IMR-90 (cell line): ENCODE data around the gene EBI3. TPM values are rescaled to one million over a fixed set of nuclear protein-coding genes. Genes with fewer than 3 reads are reported as not detected.

Experiments
- ATAC-seq: fragments of 200-7000 bp; cut with Tn5 transposase; 2 replicates; pipeline ENCODE4 v1.9.1; 2020; ENCODE audit warnings: low read depth, mild to moderate bottlenecking, moderate library complexity
- BruUV-seq: library from RNA; stranded (reverse); fragments of 400-500 nt; replicated peaks from 2 replicates; lab custom pipeline; 2021; lab: Mats Ljungman, UMichigan
- CTCF ChIA-PET: fragments of 300-600 bp; formaldehyde crosslinking; extraction: SDS; loops from one replicate; lab custom pipeline; 2021; ENCODE audit warnings: antibody characterized with exemption; lab: Yijun Ruan, JAX
- POLR2A ChIA-PET: fragments of 300-600 bp; sonication (Branson Sonifier 250); formaldehyde crosslinking; loops from one replicate; lab custom pipeline; 2022; ENCODE audit warnings: antibody characterized with exemption; ENCODE audit not compliant: unreplicated experiment; lab: Charles Lee
- DNase-seq: peaks from one replicate; pipeline ENCODE4 v3.0.0; 2013
- H2AFZ ChIP-seq: replicated peaks from 2 replicates; pipeline ENCODE3; 2013; ENCODE audit warnings: low read length, mild to moderate bottlenecking; ENCODE audit not compliant: poor library complexity
- H2AK5ac ChIP-seq: 2 replicates; pipeline ENCODE4 v1.6.1; 2013; ENCODE audit warnings: low read depth, low read length, inconsistent platforms
- H2AK9ac ChIP-seq: replicated peaks from 2 replicates; pipeline ENCODE3; 2013; ENCODE audit warnings: mild to moderate bottlenecking, low read depth, low read length, moderate library complexity; ENCODE audit not compliant: poor library complexity
- H2BK120ac ChIP-seq: 2 replicates; pipeline ENCODE4 v1.6.1; 2013; ENCODE audit warnings: low read depth, low read length, inconsistent platforms
- H2BK15ac ChIP-seq: 3 replicates; pipeline ENCODE4 v1.6.1; 2013; ENCODE audit warnings: low read depth, low read length, inconsistent platforms
- H2BK20ac ChIP-seq: 2 replicates; pipeline ENCODE4 v1.6.1; 2013; ENCODE audit warnings: low read depth, mild to moderate bottlenecking, inconsistent platforms, low read length, moderate library complexity
- H2BK5ac ChIP-seq: 2 replicates; pipeline ENCODE4 v1.6.1; 2013; ENCODE audit warnings: mild to moderate bottlenecking, low read depth, low read length, inconsistent platforms; ENCODE audit not compliant: poor library complexity, severe bottlenecking
- H3K14ac ChIP-seq: replicated peaks from 2 replicates; pipeline ENCODE4 v1.6.1; 2013; ENCODE audit warnings: low read depth, low read length, inconsistent platforms
- H3K18ac ChIP-seq: 2 replicates; pipeline ENCODE4 v1.6.1; 2013; ENCODE audit warnings: low read depth, low read length, control low read depth
- H3K23ac ChIP-seq: 2 replicates; pipeline ENCODE4 v1.6.1; 2013; ENCODE audit warnings: low read depth, low read length, inconsistent platforms
- H3K27ac ChIP-seq: 2 replicates; pipeline ENCODE4 v1.5.1; 2013; ENCODE audit warnings: mild to moderate bottlenecking, control low read depth, low read length; ENCODE audit not compliant: insufficient read depth
- H3K27me3 ChIP-seq: 2 replicates; pipeline ENCODE4 v1.6.1; 2013; ENCODE audit warnings: low read length; ENCODE audit not compliant: control insufficient read depth, insufficient read depth
- H3K36me3 ChIP-seq: 2 replicates; pipeline ENCODE4 v1.6.1; 2013; ENCODE audit warnings: low read length, mixed read lengths; ENCODE audit not compliant: control insufficient read depth, insufficient read depth
- H3K4ac ChIP-seq: 2 replicates; pipeline ENCODE4 v1.6.1; 2013; ENCODE audit warnings: low read depth, low read length, inconsistent platforms
- H3K4me1 ChIP-seq: 2 replicates; pipeline ENCODE4 v1.6.1; 2013; ENCODE audit warnings: low read length, mixed read lengths; ENCODE audit not compliant: control insufficient read depth, insufficient read depth
- H3K4me2 ChIP-seq: 2 replicates; pipeline ENCODE4 v1.6.1; 2013; ENCODE audit warnings: low read depth, mild to moderate bottlenecking, control low read depth, low read length, moderate library complexity
- H3K4me3 ChIP-seq: 2 replicates; pipeline ENCODE4 v1.5.1; 2013; ENCODE audit warnings: low read depth, mild to moderate bottlenecking, control low read depth, low read length, moderate library complexity; ENCODE audit not compliant: insufficient read depth
- H3K56ac ChIP-seq: 2 replicates; pipeline ENCODE4 v1.6.1; 2013; ENCODE audit warnings: low read length, inconsistent platforms; ENCODE audit not compliant: insufficient read depth; ENCODE audit errors: extremely low read depth
- H3K79me1 ChIP-seq, 2 experiments: 2 replicates each; pipeline ENCODE4 v1.6.1; 2013; ENCODE audit warnings: low read length in 2 of 2, inconsistent platforms in 1 of 2, low read depth in 1 of 2
- H3K9ac ChIP-seq: 2 replicates; pipeline ENCODE4 v1.6.1; 2013; ENCODE audit warnings: low read depth, low read length, control low read depth
- H3K9me1 ChIP-seq: 2 replicates; pipeline ENCODE4 v1.6.1; 2013; ENCODE audit warnings: low read length, inconsistent platforms; ENCODE audit not compliant: insufficient read depth
- H3K9me3 ChIP-seq: 2 replicates; pipeline ENCODE4 v1.6.1; 2013; ENCODE audit warnings: low read length; ENCODE audit not compliant: control insufficient read depth, insufficient read depth
- H4K20me1 ChIP-seq: 2 replicates; pipeline ENCODE4 v1.6.1; 2013; ENCODE audit warnings: low read length, inconsistent platforms; ENCODE audit not compliant: insufficient read depth
- H4K5ac ChIP-seq: 2 replicates; pipeline ENCODE4 v1.6.1; 2013; ENCODE audit warnings: mild to moderate bottlenecking, low read depth, low read length, control low read depth
- H4K8ac ChIP-seq, 2 experiments: 2 replicates each; pipeline ENCODE4 v1.6.1; 2013; ENCODE audit warnings: low read depth in 2 of 2, low read length in 2 of 2, control low read depth in 1 of 2, inconsistent platforms in 1 of 2
- H4K91ac ChIP-seq: 2 replicates; pipeline ENCODE4 v1.6.1; 2013; ENCODE audit warnings: low read depth, low read length, inconsistent platforms; ENCODE audit not compliant: insufficient read depth
- CHD1 ChIP-seq: IDR thresholded peaks from 2 replicates; pipeline ENCODE4 v1.6.1; 2012; ENCODE audit warnings: low read depth, low read length, improper control_type of control experiment
- CTCF ChIP-seq: conservative IDR thresholded peaks from 2 replicates; pipeline ENCODE4 v1.5.1; 2012; ENCODE audit warnings: mild to moderate bottlenecking, low read depth, low read length, improper control_type of control experiment
- NFE2L2 ChIP-seq: fragments of 150-350 bp; IDR thresholded peaks from 2 replicates; pipeline ENCODE4 v1.6.1; 2016; ENCODE audit warnings: low read depth, mild to moderate bottlenecking, low read length
- USF2 ChIP-seq: fragments of 150-350 bp; IDR thresholded peaks from 2 replicates; pipeline ENCODE4 v1.6.1; 2017; ENCODE audit warnings: mild to moderate bottlenecking, antibody characterized with exemption, low read length, low read depth
- WGBS, 2 experiments: methylation state at CpG; one replicate each; pipeline versions ENCODE4 v1.1.5 to v1.1.7; 2013; ENCODE audit warnings: missing lambda C conversion rate in 2 of 2; ENCODE audit not compliant: insufficient read length in 1 of 2; ENCODE audit errors: extremely low coverage in 2 of 2; 5-methylcytosine and 5-hydroxymethylcytosine counted together
- dilution Hi-C: fragments of 300-500 bp; cut with HindIII; formaldehyde crosslinking; loops from one replicate; pipeline ENCODE4 v1.14.3; 2018; ENCODE audit warnings: low sequenced_read_pairs; ENCODE audit not compliant: unreplicated experiment
- in situ Hi-C: fragments of 300-500 bp; cut with MboI; formaldehyde crosslinking; loops from 3 replicates; pipeline ENCODE4 v1.14.3; 2019; ENCODE audit warnings: low sequenced_read_pairs, inconsistent platforms, mixed read lengths
- intact Hi-C: fragments of 100-400 bp; cut with micrococcal nuclease; formaldehyde crosslinking; loops from 2 replicates; pipeline ENCODE4 v1.10.0; 2022
- polyA plus RNA-seq, 3 experiments: library from polyadenylated mRNA; depleted of rRNA; stranded (reverse); fragments of >200 nt; gene quantifications; 2 replicates each; pipeline ENCODE4 v1.2.3, GENCODE V29; 2012; ENCODE audit warnings: low replicate concordance in 1 of 3
- total RNA-seq: library from RNA; depleted of rRNA; stranded (reverse); fragments of >200 nt; gene quantifications from 2 replicates; pipeline ENCODE4 v1.2.3, GENCODE V29; 2012
- TF ChIP-seq, protein P1 (sequence below): fragments of 150-350 bp; IDR thresholded peaks from 2 replicates; pipeline ENCODE4 v1.6.1; 2016; ENCODE audit warnings: low read depth, mild to moderate bottlenecking, low read length, moderate library complexity, borderline replicate concordance

Gene EBI3
- total and polyA plus RNA-seq, 2 of the 4 experiments (the other 2 are of a cell fraction) = 0.36 to 2.7 TPM

GRCh38 chr19:4278419-4279266 lies 49.3 kb downstream of the EBI3 start, which contains the start of gene SHD:
Gene SHD (plus strand): TSS chr19:4279266. CDS start chr19:4280064, 798 bp downstream.
- H3K23ac ChIP-seq = no peak within 1 kb of the TSS
- intact Hi-C loops = no loop called here
- CTCF ChIA-PET = no interaction called here
- H3K56ac ChIP-seq = no peak within 1 kb of the TSS
- BruUV-seq = no TSS peak
- TF ChIP-seq CHD1 (no peak), USF2 (no peak), CTCF (no peak), NFE2L2 (no peak)
- TF ChIP-seq, protein P1, sequence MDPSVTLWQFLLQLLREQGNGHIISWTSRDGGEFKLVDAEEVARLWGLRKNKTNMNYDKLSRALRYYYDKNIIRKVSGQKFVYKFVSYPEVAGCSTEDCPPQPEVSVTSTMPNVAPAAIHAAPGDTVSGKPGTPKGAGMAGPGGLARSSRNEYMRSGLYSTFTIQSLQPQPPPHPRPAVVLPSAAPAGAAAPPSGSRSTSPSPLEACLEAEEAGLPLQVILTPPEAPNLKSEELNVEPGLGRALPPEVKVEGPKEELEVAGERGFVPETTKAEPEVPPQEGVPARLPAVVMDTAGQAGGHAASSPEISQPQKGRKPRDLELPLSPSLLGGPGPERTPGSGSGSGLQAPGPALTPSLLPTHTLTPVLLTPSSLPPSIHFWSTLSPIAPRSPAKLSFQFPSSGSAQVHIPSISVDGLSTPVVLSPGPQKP = no peak
- H3K9me3 ChIP-seq = peaks cover 2% of the 10 kb centered on the region; the same call in 1 of the 2 replicates
- H3K4me1 ChIP-seq = no peaks in the 10 kb centered on the region
- no peak within 1 kb of the TSS for H2AK9ac ChIP-seq
- no peak within 1 kb of the TSS for H3K14ac ChIP-seq
- dilution Hi-C loops = no loop called here
- no peaks in the 10 kb centered on the region for H3K9me1 ChIP-seq
- no peak within 1 kb of the TSS for H2BK5ac ChIP-seq
- H3K9ac ChIP-seq = no peak within 1 kb of the TSS
- no peak within 1 kb of the TSS for H3K27ac ChIP-seq
- ATAC-seq (peak; percentile 59), DNase-seq (no peak)
- no peaks in the 10 kb centered on the region for H4K20me1 ChIP-seq
- peaks cover 47% of the 10 kb centered on the region for H3K27me3 ChIP-seq
- no peak within 1 kb of the TSS for H4K8ac ChIP-seq
- H2AFZ ChIP-seq = peak within 1 kb of the TSS; percentile 11
- H3K4me2 ChIP-seq = peak within 1 kb of the TSS; percentile 19; the same call in 1 of the 2 replicates
- H3K4ac ChIP-seq = no peak within 1 kb of the TSS
- H4K5ac ChIP-seq = no peak within 1 kb of the TSS
- no peaks in the 10 kb centered on the region for H3K79me1 ChIP-seq
- no peaks in the 10 kb centered on the region for H3K36me3 ChIP-seq
- no peak within 1 kb of the TSS for H3K18ac ChIP-seq
- in situ Hi-C loops = no loop called here
- H2AK5ac ChIP-seq = no peak within 1 kb of the TSS
- H2BK15ac ChIP-seq = no peak within 1 kb of the TSS
- H3K4me3 ChIP-seq = no peak within 1 kb of the TSS
- no peak within 1 kb of the TSS for H2BK20ac ChIP-seq
- 0% methylated on average over 5 of the region's 44 CpGs; no CpG with 5 or more reads in 1 of the 2 experiments for WGBS, 2 experiments
- no peak within 1 kb of the TSS for H2BK120ac ChIP-seq
- POLR2A ChIA-PET = no interaction called here
- H4K91ac ChIP-seq = no peak within 1 kb of the TSS
